Putamen (tissue), 1 donor: Measurements from ENCODE around the gene STYXL2.

Experiments used
- DNase-seq: peaks from one replicate; pipeline ENCODE4 v3.0.0-alpha.2; 2016; ENCODE audit warnings: low spot score

Gene STYXL2

GRCh38 chr1:167081594-167082156 lies 12.2 kb upstream of the STYXL2 start:
- no peak for DNase-seq

GRCh38 chr1:167082511-167083027 lies 11.3 kb upstream of the STYXL2 start:
- no peak for DNase-seq

- DNase-seq: no peak
Measured at GRCh38 chr1:167083066-167083665, 10.7 kb upstream of the STYXL2 start.

- no peak for DNase-seq
Measured at GRCh38 chr1:167083871-167084270, 10.0 kb upstream of the STYXL2 start.

- DNase-seq: no peak
Measured at GRCh38 chr1:167084757-167085156, 9.1 kb upstream of the STYXL2 start.

GRCh38 chr1:167086033-167086432 lies 7.8 kb upstream of the STYXL2 start:
- no peak for DNase-seq

GRCh38 chr1:167086768-167087167 lies 7.1 kb upstream of the STYXL2 start:
- no peak for DNase-seq

- no peak for DNase-seq
Measured at GRCh38 chr1:167088746-167089417, 5.0 kb upstream of the STYXL2 start.

GRCh38 chr1:167089939-167090313 lies 3.9 kb upstream of the STYXL2 start:
- no peak for DNase-seq

- no peak for DNase-seq
Measured at GRCh38 chr1:167090314-167090942, 3.4 kb upstream of the STYXL2 start, which contains the start of gene GPA33. Gene GPA33, minus strand, starts transcription at chr1:167090377. Its CDS starts 90 bp downstream, at chr1:167090287.

- no peak for DNase-seq
Measured at GRCh38 chr1:167092653-167093052, 1.2 kb upstream of the STYXL2 start.

- no peak for DNase-seq
Measured at GRCh38 chr1:167094690-167095089, 815 bp downstream of the STYXL2 start.

- DNase-seq: no peak
Measured at GRCh38 chr1:167095368-167095767, 1.5 kb downstream of the STYXL2 start.

- no peak for DNase-seq
Measured at GRCh38 chr1:167099851-167100250, 6.0 kb downstream of the STYXL2 start.

GRCh38 chr1:167100730-167101129 lies 6.9 kb downstream of the STYXL2 start:
- no peak for DNase-seq

GRCh38 chr1:167101754-167102153 lies 7.9 kb downstream of the STYXL2 start:
- DNase-seq: no peak

- no peak for DNase-seq
Measured at GRCh38 chr1:167102906-167103573, 9.2 kb downstream of the STYXL2 start.

- no peak for DNase-seq
Measured at GRCh38 chr1:167104256-167104633, 10.4 kb downstream of the STYXL2 start.

- no peak for DNase-seq
Measured at GRCh38 chr1:167105271-167106118, 11.6 kb downstream of the STYXL2 start.

- DNase-seq: no peak
Measured at GRCh38 chr1:167106119-167106461, 12.2 kb downstream of the STYXL2 start.

- DNase-seq: no peak
Measured at GRCh38 chr1:167107456-167107855, 13.6 kb downstream of the STYXL2 start.

GRCh38 chr1:167109125-167109524 lies 15.2 kb downstream of the STYXL2 start:
- no peak for DNase-seq
